ENCODE data around the gene AKAP12.

Gene AKAP12
- 0 to 4.4 (median 0.33) reads per million in 17 experiments for total RNA-seq

- no peak for DNase-seq
Measured at GRCh38 chr6:151239603-151240035, at the start of gene AKAP12. Gene AKAP12, plus strand, starts transcription at chr6:151239967. Its CDS starts 596 bp downstream, at chr6:151240563.

- DNase-seq, result no peak
Measured at GRCh38 chr6:151191527-151191926, 48.2 kb upstream of the AKAP12 start.

- DNase-seq, result no peak
Measured at GRCh38 chr6:151196555-151196954, 43.2 kb upstream of the AKAP12 start.

- no peak for DNase-seq
Measured at GRCh38 chr6:151197556-151197955, 42.2 kb upstream of the AKAP12 start.

GRCh38 chr6:151199991-151200390 lies 39.8 kb upstream of the AKAP12 start:
- no peak for DNase-seq

GRCh38 chr6:151205721-151206600 lies 33.8 kb upstream of the AKAP12 start:
- DNase-seq, result peak in 2 of 4 experiments; percentile 2 to 9

GRCh38 chr6:151207674-151208073 lies 32.1 kb upstream of the AKAP12 start:
- DNase-seq, result no peak

GRCh38 chr6:151209071-151209831 lies 30.5 kb upstream of the AKAP12 start:
- no peak for DNase-seq

- no peak for DNase-seq
Measured at GRCh38 chr6:151211075-151211474, 28.7 kb upstream of the AKAP12 start.

- no peak for DNase-seq
Measured at GRCh38 chr6:151213352-151213751, 26.4 kb upstream of the AKAP12 start.

GRCh38 chr6:151215999-151216398 lies 23.8 kb upstream of the AKAP12 start:
- DNase-seq, result no peak

GRCh38 chr6:151216804-151217203 lies 23.0 kb upstream of the AKAP12 start:
- DNase-seq, result no peak

- no peak for DNase-seq
Measured at GRCh38 chr6:151219192-151219591, 20.6 kb upstream of the AKAP12 start.

GRCh38 chr6:151224076-151224475 lies 15.7 kb upstream of the AKAP12 start:
- DNase-seq, result no peak

- no peak for DNase-seq
Measured at GRCh38 chr6:151225919-151226318, 13.8 kb upstream of the AKAP12 start.

GRCh38 chr6:151228788-151229400 lies 10.9 kb upstream of the AKAP12 start:
- DNase-seq, result no peak

GRCh38 chr6:151229401-151230276 lies 10.1 kb upstream of the AKAP12 start:
- no peak for DNase-seq

- no peak for DNase-seq
Measured at GRCh38 chr6:151230277-151230577, 9.5 kb upstream of the AKAP12 start.

GRCh38 chr6:151232899-151233298 lies 6.9 kb upstream of the AKAP12 start:
- DNase-seq, result no peak

- no peak for DNase-seq
Measured at GRCh38 chr6:151233731-151234130, 6.0 kb upstream of the AKAP12 start.

GRCh38 chr6:151236668-151237401 lies 2.9 kb upstream of the AKAP12 start:
- DNase-seq, result no peak
